A549 (cell line): ENCODE data around the gene SSX2IP. TPM values are rescaled to one million over a fixed set of nuclear protein-coding genes. Genes with fewer than 3 reads are reported as not detected.

Experiments
- ATAC-seq, 2 experiments: fragments of 200-7000 bp in 1 of 2; fragments of >200 bp in 1 of 2; cut with Nextera tagmentation in 1 of 2; cut with Tn5 transposase in 1 of 2; 3 replicates each; pipeline versions ENCODE4 v1.8.0 to v1.9.1; 2018 to 2020; ENCODE audit warnings: mild to moderate bottlenecking in 1 of 2, moderate library complexity in 1 of 2
- CTCF ChIA-PET: fragments of 300-600 bp; sonication (Branson Sonifier 250); formaldehyde crosslinking; extraction: SDS; loops from one replicate; lab custom pipeline; 2021; ENCODE audit warnings: antibody characterized with exemption, inconsistent platforms; lab: Yijun Ruan, JAX
- POLR2A ChIA-PET: fragments of 350-600 bp; formaldehyde crosslinking; extraction: SDS; loops from one replicate; lab custom pipeline; 2021; ENCODE audit warnings: antibody characterized with exemption, inconsistent platforms; lab: Yijun Ruan, JAX
- DNase-seq, 2 experiments: peaks; one replicate each; pipeline versions ENCODE4 v3.0.0 to v3.0.0-alpha.2; 2011 to 2016; ENCODE audit warnings: low read depth in 1 of 2, low spot score in 1 of 2
- FAIRE-seq: peaks from 2 replicates; lab custom pipeline; 2011; peaks lifted over from hg19 to GRCh38; lab: Jason Lieb, UNC
- H3K27ac ChIP-seq, 2 experiments: fragments of >200 bp; sonication (Bioruptor Twin); formaldehyde crosslinking; 3 replicates each; pipeline ENCODE4 v1.5.1; 2016 to 2017
- H3K4me1 ChIP-seq: fragments of >200 bp; sonication (Bioruptor Twin); formaldehyde crosslinking; 3 replicates; pipeline ENCODE4 v1.6.1; 2016
- H3K4me2 ChIP-seq: fragments of >200 bp; sonication (Bioruptor Twin); formaldehyde crosslinking; 3 replicates; pipeline ENCODE4 v1.6.1; 2016
- H3K4me3 ChIP-seq: fragments of >200 bp; sonication (Bioruptor Twin); formaldehyde crosslinking; 3 replicates; pipeline ENCODE4 v1.5.1; 2016
- H3K9me3 ChIP-seq: fragments of >200 bp; sonication (Bioruptor Twin); formaldehyde crosslinking; 3 replicates; pipeline ENCODE4 v1.6.1; 2016
- CBX2 ChIP-seq: fragments of 200-600 bp; sonication (generic); IDR thresholded peaks from 2 replicates; pipeline ENCODE4 v1.6.1; 2016; ENCODE audit warnings: low read depth, mild to moderate bottlenecking, borderline replicate concordance
- CBX8 ChIP-seq: fragments of 200-600 bp; sonication (generic); IDR thresholded peaks from 2 replicates; pipeline ENCODE4 v1.6.1; 2016
- CEBPB ChIP-seq, 2 experiments: fragments of >200 bp in 1 of 2; sonication (Bioruptor Twin) in 1 of 2; formaldehyde crosslinking in 1 of 2; IDR thresholded peaks; 2 replicates each; pipeline ENCODE4 v1.6.1; 2012 to 2016
- CHD2 ChIP-seq: fragments of 150-350 bp; IDR thresholded peaks from 2 replicates; pipeline ENCODE4 v1.6.1; 2014; ENCODE audit warnings: low read length; ENCODE audit not compliant: partially characterized antibody
- CHD4 ChIP-seq: fragments of 200-600 bp; sonication (generic); IDR thresholded peaks from 2 replicates; pipeline ENCODE4 v1.6.1; 2016; ENCODE audit warnings: antibody characterized with exemption, mild to moderate bottlenecking, borderline replicate concordance
- E2F6 ChIP-seq: IDR thresholded peaks from 2 replicates; pipeline ENCODE4 v1.6.1; 2012; ENCODE audit warnings: low read depth, borderline replicate concordance
- EP300 ChIP-seq, 2 experiments: fragments of >200 bp; sonication (Bioruptor Twin); formaldehyde crosslinking; IDR thresholded peaks; 2 replicates in 1 of 2; 3 replicates in 1 of 2; pipeline ENCODE4 v1.6.1; 2016 to 2017
- FOSL2 ChIP-seq, 2 experiments: fragments of 450-650 bp in 1 of 2; fragments of >200 bp in 1 of 2; sonication (Bioruptor Twin) in 1 of 2; formaldehyde crosslinking; IDR thresholded peaks; 2 replicates each; pipeline versions ENCODE4 v1.5.0 to v1.6.1; 2016 to 2020; ENCODE audit warnings: mild to moderate bottlenecking in 1 of 2, moderate library complexity in 1 of 2
- FOXS1 ChIP-seq: fragments of 250-450 bp; sonication (Bioruptor Pico); IDR thresholded peaks from 2 replicates; pipeline ENCODE4 v1.5.0; 2020; ENCODE audit warnings: mild to moderate bottlenecking, moderate library complexity
- GATA3 ChIP-seq: IDR thresholded peaks from 2 replicates; pipeline ENCODE4 v1.6.1; 2012; ENCODE audit warnings: borderline replicate concordance
- HDAC2 ChIP-seq: fragments of 200-600 bp; sonication (generic); IDR thresholded peaks from 2 replicates; pipeline ENCODE4 v1.6.1; 2016
- HMGXB4 ChIP-seq: fragments of 250-450 bp; sonication (Bioruptor Pico); IDR thresholded peaks from 2 replicates; pipeline ENCODE4 v1.5.0; 2021; ENCODE audit warnings: mild to moderate bottlenecking, moderate library complexity, borderline replicate concordance
- HOXA7 ChIP-seq: fragments of 250-450 bp; sonication (Bioruptor Pico); IDR thresholded peaks from 2 replicates; pipeline ENCODE4 v1.5.0; 2020; ENCODE audit warnings: mild to moderate bottlenecking, moderate library complexity
- JUN ChIP-seq, 2 experiments: fragments of >200 bp; sonication (Bioruptor Twin); formaldehyde crosslinking; IDR thresholded peaks; 2 replicates in 1 of 2; 3 replicates in 1 of 2; pipeline ENCODE4 v1.6.1; 2016 to 2017
- JUNB ChIP-seq: fragments of >200 bp; sonication (Bioruptor Twin); formaldehyde crosslinking; IDR thresholded peaks from 2 replicates; pipeline ENCODE4 v1.6.1; 2016
- KDM1A ChIP-seq: fragments of 200-600 bp; sonication (generic); IDR thresholded peaks from 2 replicates; pipeline ENCODE4 v1.6.1; 2016; ENCODE audit warnings: low read depth, mild to moderate bottlenecking
- MAFK ChIP-seq: fragments of 450-650 bp; IDR thresholded peaks from 2 replicates; pipeline ENCODE4 v1.6.1; 2014; ENCODE audit not compliant: partially characterized antibody
- MAZ ChIP-seq: fragments of 150-350 bp; IDR thresholded peaks from 2 replicates; pipeline ENCODE4 v1.6.1; 2014; ENCODE audit warnings: antibody characterized with exemption, low read depth, low read length, borderline replicate concordance
- PHF8 ChIP-seq: fragments of 200-600 bp; sonication (generic); IDR thresholded peaks from 2 replicates; pipeline ENCODE4 v1.6.1; 2016; ENCODE audit warnings: low read depth, mild to moderate bottlenecking, antibody characterized with exemption, moderate library complexity, borderline replicate concordance
- POLR2A ChIP-seq: IDR thresholded peaks from 2 replicates; pipeline ENCODE4 v1.6.1; 2012; ENCODE audit warnings: mild to moderate bottlenecking, low read length
- RAD21 ChIP-seq, 2 experiments: fragments of >200 bp in 1 of 2; sonication (Bioruptor Twin) in 1 of 2; formaldehyde crosslinking in 1 of 2; IDR thresholded peaks in 1 of 2; conservative IDR thresholded peaks in 1 of 2; 2 replicates in 1 of 2; 3 replicates in 1 of 2; pipeline ENCODE4 v1.6.1; 2012 to 2018; ENCODE audit warnings: inconsistent platforms in 1 of 2
- REST ChIP-seq: fragments of 200-600 bp; sonication (generic); IDR thresholded peaks from 2 replicates; pipeline ENCODE4 v1.6.1; 2016; ENCODE audit warnings: antibody characterized with exemption, mild to moderate bottlenecking, moderate library complexity
- SMC3 ChIP-seq: fragments of >200 bp; sonication (Bioruptor Twin); formaldehyde crosslinking; IDR thresholded peaks from 3 replicates; pipeline ENCODE4 v1.6.1; 2018; ENCODE audit warnings: inconsistent platforms
- TFCP2L1 ChIP-seq: fragments of 250-450 bp; sonication (Bioruptor Pico); IDR thresholded peaks from 2 replicates; pipeline ENCODE4 v1.5.0; 2021; ENCODE audit warnings: mild to moderate bottlenecking
- TP53 ChIP-seq: fragments of 250-450 bp; sonication (Bioruptor Pico); IDR thresholded peaks from 2 replicates; pipeline ENCODE4 v1.5.0; 2021; ENCODE audit warnings: mild to moderate bottlenecking, moderate library complexity
- ZC3H11A ChIP-seq: fragments of 450-650 bp; IDR thresholded peaks from 2 replicates; pipeline ENCODE4 v1.6.1; 2014; ENCODE audit warnings: antibody characterized with exemption, mild to moderate bottlenecking
- ZNF302 ChIP-seq: fragments of 250-450 bp; sonication (Bioruptor Pico); IDR thresholded peaks from 2 replicates; pipeline ENCODE4 v1.9.0; 2021; ENCODE audit warnings: inconsistent platforms, mild to moderate bottlenecking, moderate library complexity
- WGBS: methylation state at CpG from one replicate; pipeline ENCODE4 v1.1.6; 2017; ENCODE audit errors: missing lambda C conversion rate; 5-methylcytosine and 5-hydroxymethylcytosine counted together
- polyA plus RNA-seq, 4 experiments: library from polyadenylated mRNA; depleted of rRNA in 3 of 4; stranded (reverse); fragments of >200 nt; fragmentation: RNase III in 1 of 4; extraction: RNeasy Plus Mini Kit Qiagen cat#74134 plus additional on column Dnase treatment in 1 of 4; gene quantifications; 2 replicates in 3 of 4; 3 replicates in 1 of 4; pipeline ENCODE4 v1.2.3, GENCODE V29; 2011 to 2017

Gene SSX2IP
- polyA plus RNA-seq, 2 of the 4 experiments (the other 2 are of a cell fraction): 15.2 to 20.6 TPM

GRCh38 chr1:84698151-84699110, 8.2 kb upstream of the SSX2IP start:
- peak overlapping the region; percentile 14 to 60; a peak in 2 of 6 replicates for H3K27ac ChIP-seq
- peak; percentile 16 to 19 for DNase-seq
- no peaks in the 10 kb centered on the region for H3K9me3 ChIP-seq
- H3K4me1 ChIP-seq: peaks cover 15% of the 10 kb centered on the region
- WGBS: 13% methylated on average over 2 of the region's 2 CpGs
- FAIRE-seq: no peak
- TF ChIP-seq EP300 (IDR thresholded peaks at IDR 0.05): no peak
- no peak for TF ChIP-seq FOSL2 (IDR thresholded peaks at IDR 0.05)
- TF ChIP-seq FOSL2 (CRISPR knock-in tag; IDR thresholded peaks at IDR 0.05): peak; percentile 20; the same call in 1 of the 2 replicates
- peak; percentile 1 for TF ChIP-seq MAFK
- no peak for TF ChIP-seq HDAC2
- peak; percentile 74 to 81; a peak in 5 of 6 replicates for ATAC-seq
- POLR2A ChIA-PET: no interaction called here
- CTCF ChIA-PET: no interaction called here
- H3K4me3 ChIP-seq: no peak overlapping the region
- peak overlapping the region; percentile 71 for H3K4me2 ChIP-seq

GRCh38 chr1:84693785-84694184, 3.5 kb upstream of the SSX2IP start:
- FAIRE-seq (no peak), ATAC-seq (no peak), DNase-seq (no peak)
- 80% methylated on average over 1 of the region's 1 CpG for WGBS
- Histone ChIP-seq H3K4me1 (peaks cover 23% of the 10 kb centered on the region), H3K9me3 (no peaks in the 10 kb centered on the region), H3K27ac (no peak overlapping the region), H3K4me3 (no peak overlapping the region), H3K4me2 (no peak overlapping the region)
- TF ChIP-seq ZNF302 (CRISPR knock-in tag) (no peak), SMC3 (no peak), CHD4 (no peak), CBX2 (no peak), JUNB (no peak), RAD21 (conservative IDR thresholded peaks at IDR 0.05 in 1 of 2, IDR thresholded peaks at IDR 0.05 in 1 of 2) (no peak), FOXS1 (no peak), TFCP2L1 (CRISPR knock-in tag) (no peak), JUN (IDR thresholded peaks at IDR 0.05) (no peak), CEBPB (IDR thresholded peaks at IDR 0.05) (no peak)
- CTCF ChIA-PET: interaction anchor here (1.2 kb wide), 1 partner anchor 9 kb away, joined by 3 read pairs; no protein-coding TSS in a partner anchor
- POLR2A ChIA-PET: no interaction called here

- 97% methylated on average over 2 of the region's 2 CpGs for WGBS
- H3K9me3 ChIP-seq: no peaks in the 10 kb centered on the region
- DNase-seq (no peak), FAIRE-seq (no peak), ATAC-seq (no peak)
- peaks cover 23% of the 10 kb centered on the region for H3K4me1 ChIP-seq
- H3K4me3 ChIP-seq: no peak overlapping the region
- CTCF ChIA-PET: interaction anchor here (1.2 kb wide), 1 partner anchor 10 kb away, joined by 3 read pairs; no protein-coding TSS in a partner anchor
- no peak overlapping the region for H3K4me2 ChIP-seq
- POLR2A ChIA-PET: no interaction called here
- TF ChIP-seq ZC3H11A: no peak
- no peak for TF ChIP-seq HOXA7 (CRISPR knock-in tag)
- no peak for TF ChIP-seq TP53 (CRISPR knock-in tag)
- no peak for TF ChIP-seq REST
- no peak for TF ChIP-seq HMGXB4 (CRISPR knock-in tag)
- no peak for TF ChIP-seq E2F6
- TF ChIP-seq KDM1A: no peak
- no peak for TF ChIP-seq CBX2
- TF ChIP-seq MAZ: no peak
- TF ChIP-seq CHD2: no peak
- TF ChIP-seq PHF8: no peak
- TF ChIP-seq GATA3: no peak
- TF ChIP-seq CBX8: no peak
- no peak for TF ChIP-seq POLR2A
- H3K27ac ChIP-seq: no peak overlapping the region
Measured at GRCh38 chr1:84693005-84693404, 2.7 kb upstream of the SSX2IP start.
